ENCODE results near the gene LCP1.
"Not testable (repeated sequence)": the region's sequence is repeated elsewhere in the genome, so short reads cannot be mapped to it uniquely, and the experiment has no call there.

Gene LCP1

GRCh38 chr13:46181840-46182490, at the start of gene LCP1:
Gene LCP1 (minus strand): TSS chr13:46182177. CDS start chr13:46159662, 22,515 bp downstream.
- DNase-seq (ENCODE audit: low read depth), result no peak

- no peak for DNase-seq (ENCODE audit: low read depth)
Observed at GRCh38 chr13:46229251-46229650, 47.3 kb upstream of the LCP1 start.

GRCh38 chr13:46220234-46220633, 38.3 kb upstream of the LCP1 start:
- not testable (repeated sequence) for DNase-seq (ENCODE audit: low read depth)

GRCh38 chr13:46214741-46215140, 32.8 kb upstream of the LCP1 start:
- not testable (repeated sequence) for DNase-seq (ENCODE audit: low read depth)

GRCh38 chr13:46213242-46213641, 31.3 kb upstream of the LCP1 start:
- no peak for DNase-seq (ENCODE audit: low read depth)

- DNase-seq (ENCODE audit: low read depth), result no peak
Observed at GRCh38 chr13:46211483-46212351, 29.7 kb upstream of the LCP1 start, which contains the start of gene LRRC63. Gene LRRC63 (plus strand): TSS chr13:46211928. CDS start chr13:46213035, 1,107 bp downstream.

GRCh38 chr13:46211116-46211482, 29.1 kb upstream of the LCP1 start:
- DNase-seq (ENCODE audit: low read depth), result no peak

GRCh38 chr13:46210362-46211083, 28.5 kb upstream of the LCP1 start:
- no peak for DNase-seq (ENCODE audit: low read depth)

GRCh38 chr13:46207828-46208227, 25.9 kb upstream of the LCP1 start:
- DNase-seq (ENCODE audit: low read depth), result no peak

- no peak for DNase-seq (ENCODE audit: low read depth)
Observed at GRCh38 chr13:46206143-46206542, 24.2 kb upstream of the LCP1 start.

GRCh38 chr13:46202966-46203365, 21.0 kb upstream of the LCP1 start:
- no peak for DNase-seq (ENCODE audit: low read depth)

GRCh38 chr13:46202188-46202795, 20.3 kb upstream of the LCP1 start:
- DNase-seq (ENCODE audit: low read depth), result no peak

- no peak for DNase-seq (ENCODE audit: low read depth)
Observed at GRCh38 chr13:46198696-46199193, 16.8 kb upstream of the LCP1 start.

- DNase-seq (ENCODE audit: low read depth), result peak; percentile 6
Observed at GRCh38 chr13:46197299-46198048, 15.5 kb upstream of the LCP1 start.

- no peak for DNase-seq (ENCODE audit: low read depth)
Observed at GRCh38 chr13:46195016-46195415, 13.0 kb upstream of the LCP1 start.

GRCh38 chr13:46192412-46192811, 10.4 kb upstream of the LCP1 start:
- DNase-seq (ENCODE audit: low read depth), result no peak

- DNase-seq (ENCODE audit: low read depth), result no peak
Observed at GRCh38 chr13:46185634-46186033, 3.7 kb upstream of the LCP1 start.

- no peak for DNase-seq (ENCODE audit: low read depth)
Observed at GRCh38 chr13:46184277-46184699, 2.3 kb upstream of the LCP1 start.

GRCh38 chr13:46183018-46183946, 1.3 kb upstream of the LCP1 start:
- DNase-seq (ENCODE audit: low read depth), result no peak

GRCh38 chr13:46182491-46182877, 507 bp upstream of the LCP1 start:
- DNase-seq (ENCODE audit: low read depth), result no peak

Measured in GM04503 (cell line).